Fibroblast of skin of right biceps (primary cell): Measurements from ENCODE around the gene RAB33A.
A peak's percentile ranks its signal among the peaks of the same experiment; 100 is the strongest.
"Not testable (repeated sequence)": the region's sequence is repeated elsewhere in the genome, so short reads cannot be mapped to it uniquely, and the experiment has no call there.

ENCODE experiments used
- DNase-seq: peaks from one replicate; pipeline ENCODE4 v3.0.0-alpha.2; 2013

Gene RAB33A

DNA sequence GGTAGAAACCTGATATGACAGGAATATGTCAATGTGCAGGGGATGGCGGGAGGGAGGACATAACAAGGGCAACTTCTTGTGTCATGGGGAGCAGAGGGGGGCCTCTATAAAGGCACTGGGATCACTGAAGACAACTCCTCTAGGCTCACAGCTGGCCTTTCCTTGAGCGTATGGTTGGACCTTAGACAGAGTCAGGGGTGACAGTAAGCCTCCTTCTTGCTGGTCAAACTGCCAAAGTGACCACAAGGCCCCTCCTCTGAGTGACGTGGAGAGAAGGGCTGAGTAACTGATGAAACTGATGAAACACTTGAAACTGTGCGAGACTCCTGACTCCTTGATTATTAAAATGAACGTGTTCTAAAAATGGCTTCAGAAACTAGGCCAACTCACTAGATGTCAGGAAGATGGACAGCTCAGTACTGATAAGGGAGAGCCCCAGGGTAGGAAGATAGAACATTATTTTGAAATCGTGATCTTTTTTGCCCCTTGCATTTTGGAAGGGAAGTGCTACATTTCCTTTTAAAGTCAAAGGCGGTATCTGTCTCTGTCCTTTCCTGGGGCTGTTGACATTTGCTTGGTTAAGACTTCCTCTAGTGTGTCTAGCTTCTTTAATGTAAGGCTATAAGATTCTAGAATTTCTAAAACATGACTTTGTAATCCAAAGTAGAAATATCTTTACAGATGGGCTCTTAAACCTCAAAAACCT, 1.6 kb downstream of the RAB33A start:
- peak; percentile 70 for DNase-seq

DNA sequence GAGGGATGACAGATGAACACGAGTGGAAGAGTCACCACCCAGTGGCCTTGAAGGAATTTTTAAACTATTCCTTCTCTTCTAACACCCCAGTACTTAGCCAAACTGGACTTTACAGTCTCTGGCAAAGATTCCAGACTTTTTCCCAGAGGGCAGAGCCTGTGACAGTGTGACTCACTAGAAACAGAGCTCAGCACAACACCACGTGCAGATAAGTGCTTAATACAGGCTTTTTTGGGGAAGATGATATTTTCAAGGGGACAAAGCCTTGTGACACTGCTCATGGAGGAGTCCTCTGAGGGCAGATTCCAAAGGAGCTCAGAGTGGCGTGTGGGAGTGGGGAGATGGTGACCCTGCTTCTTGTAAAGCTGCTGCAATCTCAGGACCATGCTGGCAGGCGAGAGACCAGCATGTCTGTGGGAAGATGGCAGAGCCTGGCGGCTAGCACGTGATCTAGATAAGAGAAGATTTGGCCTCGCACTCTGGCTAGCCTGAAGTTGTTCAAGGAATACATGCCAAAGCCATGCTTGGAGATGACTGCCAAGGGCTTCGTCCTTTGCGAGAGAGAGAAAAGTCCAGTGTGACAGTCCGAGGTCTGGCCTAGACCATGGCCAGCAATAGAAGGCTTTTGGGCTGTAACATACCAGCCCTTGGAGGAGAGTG, 2.4 kb downstream of the RAB33A start:
- peak; percentile 62 for DNase-seq

DNA sequence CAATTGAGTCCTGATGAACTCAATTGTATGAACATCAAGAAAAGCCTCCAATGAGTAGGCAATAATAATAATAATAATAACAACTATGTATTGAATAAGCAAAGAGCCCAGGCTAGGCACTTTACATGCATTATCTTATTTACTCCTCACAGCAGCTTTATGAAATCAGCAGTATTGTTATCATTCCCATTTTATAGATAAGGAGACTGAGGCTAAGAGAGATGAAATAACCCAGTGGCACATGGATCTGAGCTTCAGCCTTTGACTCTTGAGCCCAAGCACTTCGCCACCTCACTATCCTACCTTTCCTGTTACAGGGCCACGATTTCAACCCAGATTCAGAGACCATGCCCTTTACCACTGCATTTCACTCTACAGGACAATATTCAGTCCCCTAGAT, 3.2 kb downstream of the RAB33A start:
- no peak for DNase-seq

DNA sequence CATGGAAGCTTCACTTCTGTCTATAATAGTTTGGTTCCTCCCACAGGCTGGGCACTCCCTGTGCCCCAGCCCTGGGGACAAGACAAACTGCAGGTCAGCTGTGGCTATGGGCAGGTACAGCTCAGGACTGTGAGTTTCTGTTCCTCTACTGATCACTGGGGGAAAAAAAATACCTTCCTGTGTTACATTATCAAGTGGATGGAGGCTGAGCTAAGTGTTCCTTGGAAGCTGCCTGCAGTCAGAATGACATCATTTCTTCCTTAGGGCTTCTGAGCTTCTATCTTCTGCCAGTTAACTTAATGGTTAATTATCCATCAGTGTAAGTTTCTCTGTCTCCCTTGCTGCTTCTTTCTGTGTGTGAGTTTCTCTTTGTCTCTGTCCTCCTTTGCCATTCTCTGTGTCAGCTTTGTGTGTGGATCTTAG, 4.6 kb downstream of the RAB33A start:
- DNase-seq, result no peak

DNA sequence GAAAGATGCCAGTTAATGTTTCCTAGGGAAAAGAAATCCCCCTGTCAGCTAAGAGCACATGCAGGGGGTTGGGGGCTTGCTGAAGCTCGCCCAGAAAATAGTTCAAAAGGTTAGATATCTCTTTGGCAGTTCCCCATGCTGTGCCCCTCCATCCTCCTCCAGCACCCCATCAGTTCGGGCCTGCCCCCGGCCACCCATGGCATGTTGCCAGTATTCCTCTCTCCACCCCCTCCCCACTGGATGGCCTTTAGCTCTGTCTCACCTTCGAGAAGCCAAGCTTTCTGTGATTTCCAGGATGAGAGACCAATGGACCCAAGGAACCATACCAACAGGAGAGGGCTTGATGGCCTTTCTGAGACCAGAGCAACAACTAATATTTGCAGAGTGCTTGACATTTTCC, 5.2 kb downstream of the RAB33A start:
- DNase-seq, result no peak

DNA sequence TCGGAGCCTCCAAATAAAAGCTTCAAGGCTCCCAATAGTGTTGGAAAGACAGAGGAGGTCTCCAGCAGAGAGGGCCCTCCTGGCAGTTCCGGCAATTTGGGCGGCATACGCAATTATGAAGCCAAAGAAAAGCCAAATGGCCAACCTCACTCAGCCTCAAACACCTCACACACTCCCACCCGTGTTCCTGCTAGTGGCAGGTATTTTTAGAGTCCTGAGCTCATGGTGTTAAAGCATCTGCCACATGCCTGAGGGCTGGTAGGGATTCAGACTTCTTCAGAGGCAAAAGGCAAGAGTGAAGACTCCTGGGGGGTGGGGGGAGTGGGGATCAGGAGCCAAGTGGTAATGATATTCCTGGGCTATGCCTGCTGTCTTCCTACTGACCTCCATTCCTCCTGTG, 7.4 kb downstream of the RAB33A start:
- no peak for DNase-seq

DNA sequence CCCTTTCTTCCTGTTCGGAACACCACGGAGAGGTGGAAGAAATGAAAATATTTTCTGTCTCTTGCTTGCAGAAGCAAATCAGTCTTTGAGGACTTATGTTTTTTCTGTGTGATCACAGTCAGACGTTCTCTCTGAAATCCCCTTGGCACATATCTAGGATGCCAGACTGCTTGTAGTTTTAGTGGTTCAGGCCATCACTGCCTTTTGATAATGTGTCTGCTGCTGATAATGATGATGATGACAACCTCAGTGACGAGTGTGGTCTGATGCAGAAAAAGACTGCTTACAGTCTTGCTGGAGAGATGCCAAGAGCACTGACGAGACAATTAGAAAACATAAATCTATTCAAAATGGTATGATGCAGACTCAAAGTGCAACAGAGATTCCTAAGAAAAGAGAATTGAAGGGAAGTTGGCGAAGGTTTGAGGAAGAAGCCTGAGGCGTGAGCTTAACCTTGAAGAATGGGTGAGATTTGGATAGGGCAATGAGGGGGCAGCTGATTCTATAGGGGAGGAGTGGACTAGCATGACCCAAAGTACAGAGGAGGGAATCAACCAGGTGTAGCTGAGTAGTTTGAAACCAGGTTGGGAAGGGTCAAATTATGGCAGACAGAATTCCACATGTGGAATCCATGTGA, 7.9 kb downstream of the RAB33A start:
- peak; percentile 72 for DNase-seq

DNA sequence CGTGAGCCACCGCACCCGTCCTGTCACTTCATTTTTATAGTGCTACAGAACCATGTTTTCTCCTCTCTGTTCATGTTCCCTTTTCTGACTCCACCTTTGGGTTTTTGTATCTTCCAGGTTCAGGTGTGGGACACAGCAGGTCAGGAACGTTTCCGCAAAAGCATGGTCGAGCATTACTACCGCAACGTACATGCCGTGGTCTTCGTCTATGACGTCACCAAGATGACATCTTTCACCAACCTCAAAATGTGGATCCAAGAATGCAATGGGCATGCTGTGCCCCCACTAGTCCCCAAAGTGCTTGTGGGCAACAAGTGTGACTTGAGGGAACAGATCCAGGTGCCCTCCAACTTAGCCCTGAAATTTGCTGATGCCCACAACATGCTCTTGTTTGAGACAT, 12.4 kb downstream of the RAB33A start:
- DNase-seq, result no peak

DNA sequence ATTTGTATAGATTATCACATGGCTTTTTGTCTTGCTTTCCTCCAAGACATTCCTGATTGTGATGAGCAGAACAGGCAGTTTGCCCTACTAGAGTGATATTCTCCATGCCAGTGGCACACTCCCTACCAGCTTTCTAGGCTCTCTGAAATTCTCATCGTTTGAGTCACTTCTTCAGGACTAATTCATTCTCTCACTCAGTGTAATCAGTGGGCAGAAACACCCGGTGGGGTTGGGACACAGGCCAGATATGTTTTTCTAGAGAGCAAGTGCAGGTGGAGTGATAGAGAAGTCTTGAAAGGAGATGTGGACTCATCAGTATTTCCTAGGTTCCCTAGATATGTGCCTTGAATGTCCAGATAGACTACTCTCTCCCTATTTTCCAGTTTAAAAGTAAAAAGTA, 13.1 kb downstream of the RAB33A start:
- DNase-seq, result no peak

DNA sequence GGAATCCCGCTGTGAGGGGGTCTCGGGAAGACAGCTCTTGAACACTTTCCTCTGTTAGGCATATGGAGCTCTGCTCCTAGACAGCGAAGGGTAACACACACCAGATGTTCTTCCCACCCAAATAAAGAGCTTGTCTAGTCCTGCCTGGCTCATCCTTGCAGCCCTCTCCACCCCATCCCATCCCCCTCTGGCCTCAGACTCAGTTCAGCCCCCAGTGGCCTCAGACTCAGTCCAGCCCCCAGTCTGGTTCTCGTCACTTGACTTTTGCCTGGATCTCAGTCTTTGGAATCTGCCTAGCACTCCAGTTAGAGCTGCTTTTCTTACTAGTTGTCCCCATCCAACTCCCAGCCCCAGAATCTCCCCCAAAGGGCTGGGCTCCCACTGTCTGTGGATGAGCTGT, 14.9 kb downstream of the RAB33A start:
- no peak for DNase-seq

DNA sequence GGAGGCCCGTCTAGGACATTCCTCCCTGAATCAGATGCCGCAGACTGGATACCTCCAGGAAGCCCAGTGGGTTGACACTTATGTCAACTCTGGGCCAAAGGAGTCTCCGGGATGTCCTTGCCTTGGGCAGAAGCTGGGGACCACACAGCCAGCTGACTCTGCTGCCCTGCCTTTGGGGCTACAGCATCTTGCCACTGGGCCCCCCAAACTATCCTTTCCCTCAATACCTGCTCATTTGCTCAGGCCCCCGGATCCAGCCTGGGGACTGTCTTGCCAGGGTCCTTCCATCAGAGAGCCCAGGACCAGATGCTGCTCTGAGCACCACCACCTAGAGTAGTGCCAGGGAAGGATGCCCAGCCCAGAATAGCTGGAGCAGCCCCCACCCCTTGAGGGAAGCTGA, 19.0 kb downstream of the RAB33A start:
- no peak for DNase-seq

DNA sequence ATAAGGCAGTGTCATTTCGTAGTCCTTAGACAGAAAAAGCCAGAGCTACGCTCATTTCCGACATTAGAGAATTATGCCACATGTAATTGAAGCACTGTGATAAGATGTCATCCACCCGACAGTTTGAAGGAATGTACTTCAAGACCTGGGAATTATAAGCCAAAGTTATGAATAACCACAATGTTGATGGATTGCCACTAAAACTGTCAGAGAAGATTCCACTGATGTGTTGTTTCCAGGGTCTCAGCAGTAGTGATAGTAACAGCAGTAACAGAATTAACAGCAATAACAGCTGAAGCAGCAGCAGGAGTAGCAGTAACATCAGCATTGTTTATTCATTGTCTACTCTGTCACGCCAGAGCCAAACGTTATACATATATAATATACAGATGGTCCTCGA, 24.7 kb downstream of the RAB33A start:
- DNase-seq, result peak; percentile 74

DNA sequence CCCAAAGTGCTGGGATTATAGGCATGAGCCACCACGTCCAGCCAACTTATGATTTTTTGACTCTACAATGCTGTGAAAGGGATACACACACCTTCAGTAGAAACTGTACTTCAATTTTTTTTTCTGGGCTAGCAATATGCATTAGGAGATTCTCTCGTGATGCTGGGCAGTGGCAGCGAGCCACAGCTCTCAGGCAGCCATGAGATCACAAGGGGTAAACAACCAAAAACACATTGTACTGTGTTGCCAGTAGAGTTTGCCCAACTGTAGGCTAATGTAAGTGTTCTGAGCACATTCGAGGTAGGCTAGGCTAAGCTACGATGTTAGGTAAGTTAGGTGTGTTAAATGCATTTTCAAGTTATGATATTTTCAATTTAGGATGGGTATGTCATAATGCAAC, 25.7 kb downstream of the RAB33A start:
- no peak for DNase-seq

DNA sequence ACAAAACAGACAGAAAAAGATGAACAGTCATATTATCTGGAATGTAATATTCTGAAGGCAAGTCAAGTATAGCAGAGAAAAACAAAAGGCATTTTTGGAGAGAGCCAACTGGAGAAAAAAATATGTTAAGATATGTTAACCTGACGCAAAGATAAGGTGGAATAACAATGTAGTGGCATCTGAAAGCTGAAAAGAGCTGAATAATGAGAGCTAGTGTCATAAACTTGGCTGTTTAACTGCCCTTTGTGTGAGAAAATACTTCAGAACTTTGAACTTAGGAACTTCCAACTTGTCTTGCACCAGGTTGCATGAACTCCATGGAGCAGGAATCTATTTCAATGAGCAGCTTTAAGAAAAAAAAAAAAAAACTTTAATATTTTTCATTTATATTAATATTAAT, 32.9 kb downstream of the RAB33A start:
- DNase-seq, result no peak

DNA sequence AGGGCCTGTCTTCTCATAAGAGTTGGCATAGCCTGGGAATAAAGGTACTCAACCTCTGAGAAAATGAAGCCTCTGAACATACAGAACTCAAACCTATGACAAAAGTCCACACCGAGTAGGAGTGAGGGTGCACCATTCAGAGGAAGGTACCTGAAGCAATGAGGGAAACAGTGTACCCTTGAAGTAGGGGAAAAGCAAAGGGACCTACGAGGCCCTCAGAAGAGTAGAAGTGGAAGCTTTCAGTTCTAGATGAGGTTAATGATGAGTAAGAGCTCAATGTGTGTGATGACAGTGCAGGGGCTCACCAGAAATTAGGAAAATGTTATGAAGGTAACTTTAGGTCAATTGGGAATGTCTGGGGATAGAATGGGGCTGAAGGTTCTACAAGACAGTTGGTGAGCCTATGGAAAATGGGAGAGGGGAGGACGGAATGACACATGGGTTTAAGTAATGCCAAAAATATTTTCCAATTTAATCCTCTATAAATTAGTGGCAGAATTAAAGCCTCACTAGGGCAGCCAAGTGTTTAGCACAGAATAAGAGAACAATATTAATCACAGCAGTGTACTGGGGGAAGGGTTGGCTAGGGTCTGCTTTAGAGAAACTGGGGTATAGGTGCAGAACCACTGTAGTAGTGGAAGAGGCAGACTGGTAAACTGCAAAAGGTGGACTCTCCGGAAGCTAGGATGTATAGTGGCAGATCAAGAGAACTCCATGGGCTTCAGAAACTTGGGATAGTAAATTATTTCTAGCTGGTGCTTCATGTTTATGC, 39.8 kb downstream of the RAB33A start:
- peak; percentile 1 for DNase-seq

DNA sequence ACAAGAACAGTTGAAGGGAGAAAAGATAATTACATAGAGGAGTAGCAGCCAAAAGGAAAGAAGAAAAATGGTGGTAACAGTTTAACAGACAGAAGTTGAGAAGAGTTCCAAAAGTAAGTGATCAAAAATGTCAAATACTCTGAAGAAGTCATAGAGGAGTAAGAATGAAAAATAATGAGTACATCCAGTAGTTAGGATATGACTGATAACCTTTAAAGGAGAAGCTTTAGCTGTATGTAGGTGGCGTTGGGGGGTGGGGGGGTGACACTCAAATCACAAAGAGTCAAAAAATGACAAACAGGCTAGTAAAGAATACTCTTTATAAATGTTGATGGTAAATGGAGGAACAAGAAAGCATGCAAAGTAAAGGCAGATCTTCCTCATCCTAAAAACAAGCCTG, 40.6 kb downstream of the RAB33A start:
- no peak for DNase-seq

DNA sequence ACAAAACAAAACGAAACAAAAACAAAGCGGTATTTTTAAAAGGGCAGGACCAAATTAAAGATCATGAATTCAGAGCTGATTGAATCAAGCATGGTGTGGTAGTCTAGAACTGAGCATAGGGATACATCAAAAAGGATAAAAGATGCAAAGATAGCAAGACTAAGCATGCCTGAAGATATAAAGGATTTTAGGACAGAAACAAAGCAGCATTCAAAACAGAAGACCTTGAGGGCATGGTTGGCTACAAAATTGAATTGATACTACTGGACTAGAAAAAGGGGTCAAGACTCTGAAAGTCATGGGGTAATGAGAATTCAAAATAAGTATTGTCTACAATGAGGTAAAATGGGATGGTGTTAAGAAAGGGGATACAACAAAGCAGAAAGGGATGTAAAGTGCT, 41.6 kb downstream of the RAB33A start:
- DNase-seq, result no peak

DNA sequence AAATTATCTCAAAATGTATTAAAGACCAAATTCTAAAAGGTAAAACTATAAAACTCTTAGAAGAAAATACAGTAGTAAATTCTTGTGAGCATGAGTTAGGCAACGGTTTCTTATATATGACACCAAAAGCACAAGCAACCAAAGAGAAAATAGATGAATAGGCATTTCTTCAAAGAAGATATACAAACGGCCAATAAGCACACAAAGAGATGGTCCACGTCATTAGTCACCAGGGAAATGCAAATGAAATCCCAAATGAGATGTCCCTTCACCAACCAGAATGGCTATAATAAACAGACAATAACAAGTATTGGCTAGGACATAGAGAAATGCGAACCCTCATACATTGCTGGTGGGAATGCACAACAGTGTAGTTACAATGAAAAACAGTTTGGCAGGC, 44.6 kb downstream of the RAB33A start:
- DNase-seq, result no peak

DNA sequence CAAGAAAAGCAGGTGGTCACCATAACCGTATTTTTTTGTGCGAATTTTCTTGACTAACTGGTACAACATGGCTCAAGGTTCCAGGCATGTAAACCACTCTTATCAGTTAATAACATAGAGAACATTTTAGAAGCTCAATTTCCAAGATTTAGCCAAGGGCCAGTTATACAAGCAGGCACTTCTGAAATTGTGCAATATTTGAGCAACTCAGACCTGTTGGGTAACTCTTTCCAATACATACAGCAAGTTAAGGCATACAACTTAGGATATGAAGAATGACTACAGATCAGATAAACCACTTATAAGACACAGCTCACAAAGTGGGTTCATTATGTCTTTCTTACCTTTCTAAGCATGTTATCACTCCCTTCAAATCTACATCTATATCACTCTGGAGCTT, 53.0 kb downstream of the RAB33A start:
- no peak for DNase-seq

DNA sequence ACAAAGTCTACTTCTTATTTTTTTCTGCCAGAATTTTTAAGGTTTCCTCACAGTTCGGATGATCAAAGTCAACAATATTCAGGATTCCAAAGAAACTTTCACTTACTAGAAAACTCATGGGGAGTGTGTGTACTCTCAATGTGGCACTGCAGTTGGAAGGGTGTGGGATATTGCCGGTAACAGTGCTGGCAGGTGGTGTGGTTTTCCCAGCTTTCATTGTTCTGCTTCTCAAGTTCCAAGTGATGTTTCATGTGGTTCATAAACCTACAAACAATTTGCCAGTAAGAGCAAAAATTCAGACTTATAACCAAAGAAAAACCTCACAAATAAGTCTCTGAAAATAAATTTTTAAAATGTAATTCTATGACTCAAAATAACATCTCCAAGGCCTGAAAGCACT, 57.1 kb downstream of the RAB33A start:
- DNase-seq, result no peak

DNA sequence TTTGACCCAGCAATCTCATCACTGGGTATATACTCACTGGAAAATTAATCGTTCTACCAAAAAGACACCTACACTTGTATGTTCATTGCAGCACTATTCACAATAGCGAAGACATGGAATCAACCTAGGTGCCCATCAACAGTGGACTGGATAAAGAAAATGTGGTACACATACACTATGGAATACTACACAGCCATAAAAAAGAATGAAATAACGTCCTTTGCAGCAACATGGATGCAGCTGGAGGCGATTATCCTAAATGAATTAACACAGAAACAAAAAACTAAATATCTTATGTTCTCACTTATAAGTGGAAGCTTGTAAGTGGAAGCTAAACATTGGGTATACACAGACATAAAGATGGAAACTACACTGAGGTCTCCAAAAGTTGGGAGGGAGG, 59.4 kb downstream of the RAB33A start:
- not testable (repeated sequence) for DNase-seq
